ENCODE results near the gene TBC1D4.
"Not testable (repeated sequence)": the region's sequence is repeated elsewhere in the genome, so short reads cannot be mapped to it uniquely, and the experiment has no call there.

The TBC1D4 gene

DNA sequence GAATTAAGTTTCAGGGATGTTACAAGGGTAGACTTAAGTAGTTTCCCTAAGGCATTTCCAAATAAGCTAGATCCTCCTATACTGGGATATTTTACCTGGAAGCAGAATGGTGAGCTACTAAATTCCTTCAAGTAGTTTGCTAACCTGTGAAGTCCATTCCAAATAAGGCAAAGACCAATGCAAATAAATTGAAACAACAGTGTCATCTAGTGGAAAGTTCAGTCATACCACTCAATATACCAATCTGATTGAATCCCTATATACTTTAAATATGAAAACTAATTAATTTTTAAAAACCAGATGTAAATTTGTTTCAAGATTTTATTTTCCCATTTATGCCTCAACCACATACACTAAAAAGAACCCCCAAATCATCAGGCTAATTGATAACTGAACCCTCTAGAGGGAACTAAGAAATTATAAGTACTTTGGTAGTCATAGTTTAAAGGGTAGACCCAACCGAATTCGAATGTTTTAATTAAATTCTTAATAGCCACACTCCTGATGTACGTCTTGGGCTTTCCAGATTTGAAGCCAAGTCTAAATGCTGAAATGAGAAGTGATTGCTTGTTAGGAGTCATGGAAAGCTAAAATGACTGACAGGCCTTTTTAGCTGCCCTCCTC lies 223.7 kb downstream of the TBC1D4 start:
- DNase-seq: no peak

GRCh38 chr13:75256922-75257321 lies 225.0 kb downstream of the TBC1D4 start:
- DNase-seq: no peak

GRCh38 chr13:75255653-75256052 lies 226.3 kb downstream of the TBC1D4 start:
- DNase-seq: no peak

DNA sequence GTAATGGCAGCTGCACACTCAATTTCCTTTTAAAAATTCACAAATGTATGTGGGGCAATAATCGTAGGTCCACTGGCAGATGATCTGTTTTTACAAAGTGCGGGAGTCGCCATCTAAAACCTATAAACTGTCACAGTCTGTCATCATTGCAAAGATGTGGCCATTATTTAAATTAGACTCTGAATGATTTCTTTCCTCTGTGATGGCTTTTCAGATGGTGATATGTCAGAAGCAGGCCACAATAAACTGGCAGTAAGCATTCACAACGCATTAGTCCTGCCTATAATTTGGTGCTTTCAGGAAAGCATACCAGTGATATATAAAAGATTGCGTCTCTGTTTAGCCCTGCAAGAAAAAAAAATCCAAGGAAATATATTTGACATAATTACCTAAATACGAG lies 226.8 kb downstream of the TBC1D4 start:
- no peak for DNase-seq

DNA sequence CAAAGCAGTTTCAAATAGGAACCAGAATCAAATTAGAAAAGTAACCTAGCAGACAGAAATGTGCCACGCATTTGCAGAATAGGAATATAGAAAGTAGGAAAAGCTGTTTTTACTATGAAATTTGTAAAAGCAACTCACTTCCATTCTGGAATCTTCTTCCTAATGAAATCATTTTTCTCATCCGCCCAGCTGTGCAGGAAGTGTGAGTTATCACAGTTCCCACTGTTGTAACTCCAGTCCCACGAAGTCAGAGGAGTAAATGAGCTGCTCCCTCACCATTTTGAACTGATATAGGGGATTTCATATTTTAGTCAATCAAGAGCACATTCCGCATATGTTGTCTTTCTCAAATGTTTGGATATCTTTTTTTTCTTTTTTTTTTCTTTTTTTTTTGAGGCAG lies 230.8 kb downstream of the TBC1D4 start:
- DNase-seq: no peak

- no peak for DNase-seq
These were observed 231.3 kb downstream of the TBC1D4 start for GRCh38 chr13:75250526-75251178.

DNA sequence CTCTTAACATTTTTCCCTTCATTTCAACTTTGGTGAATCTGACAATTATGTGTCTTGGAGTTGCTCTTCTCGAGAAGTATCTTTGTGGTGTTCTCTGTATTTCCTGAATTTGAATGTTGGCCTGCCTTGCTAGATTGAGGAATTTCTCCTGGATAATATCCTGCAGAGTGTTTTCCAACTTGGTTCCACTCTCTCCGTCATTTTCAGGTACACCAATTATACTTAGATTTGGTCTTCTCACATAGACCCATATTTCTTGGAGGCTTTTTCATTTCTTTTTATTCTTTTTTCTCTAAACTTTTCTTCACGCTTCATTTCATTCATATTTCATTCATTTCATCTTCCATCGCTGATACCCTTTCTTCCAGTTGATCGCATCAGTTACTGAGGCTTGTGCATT lies 236.4 kb downstream of the TBC1D4 start:
- not testable (repeated sequence) for DNase-seq

DNA sequence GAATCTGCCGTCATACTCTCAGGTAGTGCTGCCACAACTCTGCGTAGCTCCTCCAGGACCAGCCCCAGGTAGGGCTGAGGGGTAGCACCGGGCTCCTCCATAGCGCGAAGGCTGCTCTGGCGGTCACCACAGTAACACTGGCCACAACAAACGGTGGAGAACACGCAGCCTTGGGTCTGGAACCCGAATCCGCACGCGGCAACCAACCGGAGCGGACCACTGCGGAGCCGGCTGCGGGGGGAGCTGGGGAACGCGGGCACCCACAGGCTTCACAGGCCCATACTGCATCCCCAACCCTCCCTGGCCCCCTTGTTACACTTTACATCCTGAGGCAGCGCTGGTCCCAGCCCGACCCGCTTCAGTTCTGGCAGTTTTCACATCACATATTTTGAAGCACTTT lies 241.7 kb downstream of the TBC1D4 start:
- DNase-seq: not testable (repeated sequence)

GRCh38 chr13:75236774-75237173 lies 245.2 kb downstream of the TBC1D4 start:
- DNase-seq: no peak

All from activated CD4-positive, alpha-beta T cell treated with anti-CD3 and anti-CD28 coated beads, Interleukin-2, amount 50 U/mL, for 4 hours (primary cell).